HFF-Myc (cell line): Measurements from ENCODE around the gene PARD3.

ENCODE experiments used
- DNase-seq: peaks from one replicate; pipeline ENCODE4 v3.0.0-alpha.2; 2011; ENCODE audit warnings: low read depth; ENCODE audit errors: extremely low read depth
- H3K4me3 ChIP-seq: replicated peaks from 2 replicates; pipeline ENCODE4 v1.5.1; 2011; ENCODE audit warnings: low read depth, mild to moderate bottlenecking, control low read depth, low read length
- CTCF ChIP-seq: IDR thresholded peaks from 2 replicates; pipeline ENCODE4 v1.5.1; 2012; ENCODE audit warnings: mild to moderate bottlenecking, low read depth, low read length, control low read depth; ENCODE audit errors: missing control alignments

The PARD3 gene

DNA sequence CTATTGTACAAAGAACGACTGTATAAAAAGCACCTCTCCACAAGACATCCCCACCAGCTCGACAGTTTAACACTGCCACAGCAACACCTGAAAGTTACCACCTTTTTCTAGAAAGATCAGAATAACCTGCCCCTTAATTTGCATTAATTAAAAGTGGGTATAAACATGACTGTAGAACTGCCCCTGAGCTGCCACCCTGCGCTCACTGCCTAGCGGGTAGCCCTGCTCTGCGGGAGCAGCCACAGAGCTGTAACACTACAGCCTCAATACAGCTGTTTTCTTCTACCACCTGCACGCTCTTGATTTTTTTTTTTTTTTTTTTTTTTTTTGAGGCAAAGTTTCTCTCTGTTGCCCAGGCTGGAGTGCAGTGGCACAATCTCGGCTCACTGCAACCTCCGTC lies 140.9 kb downstream of the PARD3 start:
- no peak for TF ChIP-seq CTCF
- no peak for DNase-seq
- no peak overlapping the region for H3K4me3 ChIP-seq

DNA sequence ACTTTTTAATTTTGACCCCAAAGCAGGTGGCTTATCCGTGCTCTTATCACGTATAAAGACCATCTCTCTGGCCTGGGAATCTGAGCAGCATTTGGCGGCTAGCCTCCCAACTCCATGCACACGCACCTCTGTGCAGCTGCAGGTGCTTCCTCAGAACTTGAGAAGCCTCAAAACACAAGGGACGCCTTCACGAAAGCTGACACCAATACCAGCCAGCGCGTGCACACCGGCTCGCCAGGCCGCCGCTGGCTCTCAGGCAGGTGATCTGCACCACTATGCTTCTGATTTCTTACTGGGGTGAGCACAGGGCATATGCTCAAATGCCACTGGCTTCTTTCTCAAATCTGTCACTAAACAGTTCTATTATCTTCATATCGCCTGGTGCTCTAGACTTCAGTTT lies 145.0 kb downstream of the PARD3 start:
- DNase-seq, result no peak
- no peak for TF ChIP-seq CTCF
- H3K4me3 ChIP-seq, result no peak overlapping the region

DNA sequence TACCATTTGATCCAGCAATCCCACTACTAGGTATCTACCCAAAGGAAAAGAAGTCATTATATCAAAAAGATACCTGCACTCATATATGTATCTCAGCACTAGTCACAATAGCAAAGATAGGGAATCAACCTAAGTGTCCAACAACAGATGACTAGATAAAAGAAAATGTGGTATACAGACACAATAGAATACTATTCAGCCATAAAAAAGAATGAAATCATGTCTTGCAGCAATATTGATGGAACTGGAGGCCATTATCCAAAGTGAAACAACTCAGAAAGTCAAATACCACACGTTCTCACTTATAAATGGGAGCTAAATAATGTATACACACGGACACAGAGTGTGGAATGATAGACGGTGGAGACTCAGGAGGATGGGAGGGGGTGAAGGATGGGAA lies 146.0 kb downstream of the PARD3 start:
- no peak for DNase-seq
- TF ChIP-seq CTCF, result no peak

GRCh38 chr10:34667177-34667576 lies 147.9 kb downstream of the PARD3 start:
- no peak overlapping the region for H3K4me3 ChIP-seq
- no peak for TF ChIP-seq CTCF
- DNase-seq, result no peak

More for the DNA sequence above, 146.0 kb downstream of the PARD3 start:
- no peak overlapping the region for H3K4me3 ChIP-seq

GRCh38 chr10:34666008-34666704 lies 148.9 kb downstream of the PARD3 start:
- peak; percentile 82 for DNase-seq
- H3K4me3 ChIP-seq, result no peak overlapping the region
- peak; percentile 53 for TF ChIP-seq CTCF

- no peak for TF ChIP-seq CTCF
- DNase-seq, result no peak
- no peak overlapping the region for H3K4me3 ChIP-seq
These were observed 150.4 kb downstream of the PARD3 start for GRCh38 chr10:34664706-34665105.

DNA sequence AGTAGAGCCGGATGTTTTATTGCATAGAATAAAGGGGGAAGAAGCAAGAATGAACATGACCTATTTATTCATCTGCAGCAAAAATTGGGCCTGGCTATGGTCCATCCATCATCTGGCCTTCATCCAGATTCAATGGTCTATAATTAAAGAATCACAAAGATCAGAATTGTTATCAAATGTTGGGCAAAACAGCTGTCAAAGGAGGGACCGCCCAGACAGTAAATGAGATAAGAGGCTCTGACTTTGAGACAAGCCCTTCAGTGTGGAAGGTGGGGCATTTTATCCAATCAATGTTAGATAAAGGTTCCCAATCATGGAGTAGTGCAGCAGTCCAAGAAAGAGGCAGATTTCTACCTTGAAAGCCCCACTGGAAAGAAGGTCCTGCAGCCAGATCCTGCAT lies 153.5 kb downstream of the PARD3 start:
- no peak for TF ChIP-seq CTCF
- no peak for DNase-seq
- no peak overlapping the region for H3K4me3 ChIP-seq
